B cell (primary cell): Measurements from ENCODE around the gene JAKMIP2.

Experiments
- CTCF ChIP-seq: fragments of 200-600 bp; IDR thresholded peaks from one replicate; pipeline ENCODE4 v1.8.0; 2022; ENCODE audit warnings: antibody characterized with exemption, mild to moderate bottlenecking
- EZH2 ChIP-seq: IDR thresholded peaks from 2 replicates; pipeline ENCODE4 v1.6.1; 2012; ENCODE audit warnings: borderline replicate concordance, low read depth, mild to moderate bottlenecking, moderate library complexity, low read length; ENCODE audit not compliant: insufficient read depth, poor library complexity, severe bottlenecking

- TF ChIP-seq CTCF: no peak
- TF ChIP-seq EZH2: no peak
Observed at GRCh38 chr5:147805030-147805454, 22.5 kb upstream of the JAKMIP2 start.
